Fibroblast of lung (primary cell): ENCODE measurements around the gene STOM. TPM values are rescaled to one million over a fixed set of nuclear protein-coding genes. Genes with fewer than 3 reads are reported as not detected.
A peak's percentile ranks its signal among the peaks of the same experiment; 100 is the strongest.

Experiments
- DNase-seq, 2 donors: peaks; one replicate each; pipeline versions ENCODE4 v3.0.0 to v3.0.0-alpha.2; 2010; ENCODE audit warnings: low read depth in 2 of 2
- H2AFZ ChIP-seq: 2 replicates; pipeline ENCODE4 v1.5.1; 2012; ENCODE audit warnings: low read length, control low read depth, inconsistent platforms
- H3K27ac ChIP-seq: 2 replicates; pipeline ENCODE4 v1.5.1; 2011; ENCODE audit warnings: low read length, control low read depth; ENCODE audit not compliant: insufficient read depth
- H3K27me3 ChIP-seq: 2 replicates; pipeline ENCODE4 v1.5.1; 2011; ENCODE audit warnings: mild to moderate bottlenecking, low read length; ENCODE audit not compliant: control insufficient read depth, insufficient read depth
- H3K36me3 ChIP-seq: 2 replicates; pipeline ENCODE4 v1.5.1; 2011; ENCODE audit warnings: low read length; ENCODE audit not compliant: control insufficient read depth, insufficient read depth
- H3K4me1 ChIP-seq: 2 replicates; pipeline ENCODE4 v1.5.1; 2011; ENCODE audit warnings: low read length; ENCODE audit not compliant: control insufficient read depth, insufficient read depth; ENCODE audit errors: extremely low read depth
- H3K4me2 ChIP-seq: 2 replicates; pipeline ENCODE4 v1.5.1; 2011; ENCODE audit warnings: low read length, control low read depth; ENCODE audit not compliant: insufficient read depth; ENCODE audit errors: extremely low read depth
- H3K4me3 ChIP-seq, 4 experiments: fragments of 200-600 bp in 1 of 4; sonication (generic) in 1 of 4; replicated peaks in 1 of 4; 2 replicates each; pipeline ENCODE4 v1.5.1; 2011 to 2016; ENCODE audit warnings: low read length in 4 of 4, low read depth in 3 of 4, mild to moderate bottlenecking in 3 of 4, control low read depth in 2 of 4, inconsistent platforms in 1 of 4, mixed read lengths in 1 of 4; ENCODE audit not compliant: insufficient read depth in 1 of 4; ENCODE audit errors: control extremely low read depth in 1 of 4
- H3K79me2 ChIP-seq: 2 replicates; pipeline ENCODE4 v1.5.1; 2012; ENCODE audit warnings: mild to moderate bottlenecking, low read length, inconsistent platforms; ENCODE audit not compliant: control insufficient read depth, insufficient read depth
- H3K9ac ChIP-seq: 2 replicates; pipeline ENCODE4 v1.5.1; 2011; ENCODE audit warnings: mild to moderate bottlenecking, low read length, control low read depth; ENCODE audit not compliant: insufficient read depth
- H3K9me3 ChIP-seq: 2 replicates; pipeline ENCODE4 v1.5.1; 2012; ENCODE audit warnings: low read depth, low read length; ENCODE audit not compliant: control insufficient read depth, insufficient read depth
- H4K20me1 ChIP-seq: 2 replicates; pipeline ENCODE4 v1.5.1; 2011; ENCODE audit warnings: low read length; ENCODE audit not compliant: control insufficient read depth, insufficient read depth; ENCODE audit errors: extremely low read depth
- CTCF ChIP-seq, 2 donors: IDR thresholded peaks in 1 of 2; conservative IDR thresholded peaks in 1 of 2; 1 replicate in 1 of 2; 2 replicates in 1 of 2; pipeline ENCODE4 v1.5.1; 2011 to 2012; ENCODE audit warnings: low read length in 2 of 2, control low read depth in 1 of 2, inconsistent platforms in 1 of 2, low read depth in 1 of 2, mild to moderate bottlenecking in 1 of 2
- EZH2 ChIP-seq: IDR thresholded peaks from 2 replicates; pipeline ENCODE4 v1.5.1; 2012; ENCODE audit warnings: low read length, control low read depth, mild to moderate bottlenecking; ENCODE audit errors: missing control alignments
- polyA plus RNA-seq, 2 donors: library from polyadenylated mRNA; depleted of rRNA in 1 of 2; stranded (reverse) in 1 of 2; unstranded in 1 of 2; fragments of >200 nt; gene quantifications; 2 replicates each; pipeline ENCODE4 v1.2.1, GENCODE V29; 2011 to 2012; ENCODE audit warnings: missing spikeins in 1 of 2
- total RNA-seq: library from RNA; depleted of rRNA; stranded (reverse); fragments of >200 nt; gene quantifications from 2 replicates; pipeline ENCODE4 v1.2.1, GENCODE V29; 2014

The STOM gene
- total and polyA plus RNA-seq, 2 donors (not counting 1 experiment from before 2014, with no cell fraction given): 248 to 536 TPM

GRCh38 chr9:121299467-121300282 lies 70.4 kb downstream of the STOM start:
- H3K27me3 ChIP-seq: no peaks in the 10 kb centered on the region
- H2AFZ ChIP-seq: no peak overlapping the region
- peak overlapping the region; percentile 75 for H3K4me2 ChIP-seq
- peaks cover 3% of the 10 kb centered on the region for H3K79me2 ChIP-seq
- peak overlapping the region; percentile 35 to 57 (median 38) for H3K4me3 ChIP-seq
- H3K9ac ChIP-seq: no peak overlapping the region
- H3K36me3 ChIP-seq: peaks cover 28% of the 10 kb centered on the region
- no peaks in the 10 kb centered on the region for H4K20me1 ChIP-seq
- TF ChIP-seq EZH2: no peak
- no peak for TF ChIP-seq CTCF (conservative IDR thresholded peaks at IDR 0.05 in 1 of 2, IDR thresholded peaks at IDR 0.05 in 1 of 2; ENCODE audit: low read depth in 1 of 2, low read length in 2 of 2)
- no peak for DNase-seq
- peak overlapping the region; percentile 27 for H3K27ac ChIP-seq
- peaks cover 11% of the 10 kb centered on the region for H3K4me1 ChIP-seq
- H3K9me3 ChIP-seq: no peaks in the 10 kb centered on the region

- peak overlapping the region; percentile 22 for H3K27ac ChIP-seq
- H3K79me2 ChIP-seq: peaks cover 3% of the 10 kb centered on the region
- no peak overlapping the region for H3K9ac ChIP-seq
- no peaks in the 10 kb centered on the region for H3K9me3 ChIP-seq
- H3K36me3 ChIP-seq: peaks cover 23% of the 10 kb centered on the region
- TF ChIP-seq EZH2 (no peak), CTCF (conservative IDR thresholded peaks at IDR 0.05 in 1 of 2, IDR thresholded peaks at IDR 0.05 in 1 of 2; ENCODE audit: low read depth in 1 of 2, low read length in 2 of 2) (no peak)
- H3K4me3 ChIP-seq: peak overlapping the region; percentile 35 to 40 (median 38)
- DNase-seq: no peak
- H4K20me1 ChIP-seq: no peaks in the 10 kb centered on the region
- no peaks in the 10 kb centered on the region for H3K27me3 ChIP-seq
- H3K4me1 ChIP-seq: peaks cover 11% of the 10 kb centered on the region
- H3K4me2 ChIP-seq: peak overlapping the region; percentile 75
- H2AFZ ChIP-seq: no peak overlapping the region
Observed at GRCh38 chr9:121298689-121299466, 71.2 kb downstream of the STOM start.

- H3K27ac ChIP-seq: no peak overlapping the region
- peaks cover 17% of the 10 kb centered on the region for H3K36me3 ChIP-seq
- H2AFZ ChIP-seq: no peak overlapping the region
- peaks cover 3% of the 10 kb centered on the region for H3K79me2 ChIP-seq
- no peak for DNase-seq
- no peak overlapping the region for H3K4me3 ChIP-seq
- no peak for TF ChIP-seq EZH2
- no peak for TF ChIP-seq CTCF (conservative IDR thresholded peaks at IDR 0.05 in 1 of 2, IDR thresholded peaks at IDR 0.05 in 1 of 2; ENCODE audit: low read depth in 1 of 2, low read length in 2 of 2)
- H4K20me1 ChIP-seq: no peaks in the 10 kb centered on the region
- no peaks in the 10 kb centered on the region for H3K9me3 ChIP-seq
- no peaks in the 10 kb centered on the region for H3K27me3 ChIP-seq
- no peak overlapping the region for H3K4me2 ChIP-seq
- H3K4me1 ChIP-seq: peaks cover 11% of the 10 kb centered on the region
- no peak overlapping the region for H3K9ac ChIP-seq
Observed at GRCh38 chr9:121298016-121298538, 72.0 kb downstream of the STOM start.
